ENCODE results near the gene SFMBT2.

DNA sequence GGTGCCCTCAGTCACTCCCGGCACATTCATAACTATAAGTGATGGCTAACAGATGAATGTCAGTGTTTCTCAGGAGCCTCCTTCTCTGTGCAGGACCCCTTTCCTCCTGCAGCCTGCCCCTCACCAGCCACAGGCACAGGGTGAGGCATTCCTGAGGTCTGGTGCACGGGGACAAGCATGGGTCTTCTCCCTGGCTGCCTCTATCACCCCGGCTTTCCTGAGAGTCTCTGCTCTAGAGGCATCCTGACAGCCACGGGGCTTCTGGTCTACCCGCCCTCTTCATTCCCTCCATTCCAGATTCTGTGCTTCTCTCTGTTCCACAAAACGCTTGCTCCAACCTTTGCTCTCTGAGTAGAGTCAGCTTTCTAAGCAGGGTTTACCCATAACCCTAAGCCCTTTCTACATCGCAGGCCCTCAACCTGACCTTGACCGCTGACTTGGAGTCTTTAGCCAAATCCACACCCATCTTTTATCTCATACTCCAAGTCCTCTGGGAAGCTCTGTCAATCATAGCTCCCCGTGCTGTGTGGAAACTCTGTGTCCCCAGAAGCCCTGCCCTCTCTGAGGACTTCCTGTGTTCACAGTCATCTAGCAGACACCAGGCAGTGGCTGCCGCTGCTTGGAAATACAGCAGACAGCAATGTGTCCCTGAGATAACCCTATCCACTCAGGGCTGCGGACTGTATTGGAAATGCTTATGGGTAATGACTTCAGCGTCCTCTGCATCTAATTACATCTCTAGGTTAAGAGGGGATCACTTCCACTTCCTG lies 159.0 kb downstream of the SFMBT2 start:
- no peak for TF ChIP-seq EP300 (IDR thresholded peaks at IDR 0.05)
- TF ChIP-seq, protein P1, sequence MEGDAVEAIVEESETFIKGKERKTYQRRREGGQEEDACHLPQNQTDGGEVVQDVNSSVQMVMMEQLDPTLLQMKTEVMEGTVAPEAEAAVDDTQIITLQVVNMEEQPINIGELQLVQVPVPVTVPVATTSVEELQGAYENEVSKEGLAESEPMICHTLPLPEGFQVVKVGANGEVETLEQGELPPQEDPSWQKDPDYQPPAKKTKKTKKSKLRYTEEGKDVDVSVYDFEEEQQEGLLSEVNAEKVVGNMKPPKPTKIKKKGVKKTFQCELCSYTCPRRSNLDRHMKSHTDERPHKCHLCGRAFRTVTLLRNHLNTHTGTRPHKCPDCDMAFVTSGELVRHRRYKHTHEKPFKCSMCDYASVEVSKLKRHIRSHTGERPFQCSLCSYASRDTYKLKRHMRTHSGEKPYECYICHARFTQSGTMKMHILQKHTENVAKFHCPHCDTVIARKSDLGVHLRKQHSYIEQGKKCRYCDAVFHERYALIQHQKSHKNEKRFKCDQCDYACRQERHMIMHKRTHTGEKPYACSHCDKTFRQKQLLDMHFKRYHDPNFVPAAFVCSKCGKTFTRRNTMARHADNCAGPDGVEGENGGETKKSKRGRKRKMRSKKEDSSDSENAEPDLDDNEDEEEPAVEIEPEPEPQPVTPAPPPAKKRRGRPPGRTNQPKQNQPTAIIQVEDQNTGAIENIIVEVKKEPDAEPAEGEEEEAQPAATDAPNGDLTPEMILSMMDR (IDR thresholded peaks at IDR 0.05) = no peak
- TF ChIP-seq POLR2AphosphoS5 (IDR thresholded peaks at IDR 0.05) = no peak
- no peak for TF ChIP-seq POLR2A (IDR thresholded peaks at IDR 0.05)

Data from suprapubic skin (tissue), 4 donors.